Measurements from ENCODE around the gene ST6GALNAC5.
"Not testable (repeated sequence)": the region's sequence is repeated elsewhere in the genome, so short reads cannot be mapped to it uniquely, and the experiment has no call there.

The ST6GALNAC5 gene

DNA sequence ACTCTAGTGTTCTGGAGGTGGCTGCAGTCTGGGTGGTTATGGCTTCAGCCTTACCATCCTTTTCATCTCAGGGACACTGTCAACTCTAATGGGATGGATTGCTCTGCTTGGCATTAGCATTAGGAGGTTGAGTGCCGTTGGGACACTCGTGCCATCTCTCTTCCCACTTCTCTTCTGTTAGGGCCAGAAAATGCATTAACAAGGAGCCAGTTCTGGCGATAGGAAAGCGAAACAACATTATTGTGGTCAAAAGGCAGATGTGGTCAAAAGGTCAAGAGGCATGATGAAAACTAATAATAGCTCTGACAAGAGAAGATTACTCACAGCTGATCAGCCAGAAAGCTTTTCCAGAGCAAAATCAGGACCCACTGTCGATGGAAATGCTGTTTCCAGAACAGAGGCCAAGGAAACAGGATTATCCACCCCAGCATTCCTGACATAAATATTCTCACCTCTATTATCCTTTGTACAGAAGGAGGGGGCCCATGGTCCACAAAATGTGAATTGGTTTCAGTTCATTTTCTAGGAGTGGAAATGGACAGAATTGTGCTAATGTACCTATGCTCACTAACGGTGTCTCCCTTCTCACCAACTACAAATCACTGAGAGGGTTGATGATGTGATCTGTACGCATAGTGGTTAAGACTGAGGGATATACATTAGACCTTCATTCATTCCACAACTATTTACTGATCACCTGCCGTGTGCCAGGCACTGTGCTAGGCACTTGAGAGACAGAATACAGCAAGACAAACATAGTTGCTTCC lies 72.0 kb downstream of the ST6GALNAC5 start:
- DNase-seq = no peak

DNA sequence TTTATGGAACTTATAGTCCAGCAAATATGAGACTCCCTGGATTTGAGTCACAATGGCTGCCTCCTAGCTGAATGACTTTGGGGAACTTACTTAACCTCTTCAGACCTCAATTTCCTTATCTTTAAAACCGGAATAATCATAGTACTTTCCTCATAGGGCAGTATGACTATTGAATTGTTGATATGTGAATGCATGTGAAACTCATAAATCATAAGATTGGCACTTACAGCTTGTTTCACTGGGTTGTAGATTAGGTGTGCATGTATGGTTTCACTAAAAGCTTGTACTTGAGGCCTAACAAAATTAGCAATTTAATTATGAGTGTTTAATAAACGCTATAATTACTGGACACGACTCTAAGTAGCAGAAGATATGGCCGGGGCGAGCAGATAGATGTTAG lies 72.5 kb downstream of the ST6GALNAC5 start:
- DNase-seq = no peak

DNA sequence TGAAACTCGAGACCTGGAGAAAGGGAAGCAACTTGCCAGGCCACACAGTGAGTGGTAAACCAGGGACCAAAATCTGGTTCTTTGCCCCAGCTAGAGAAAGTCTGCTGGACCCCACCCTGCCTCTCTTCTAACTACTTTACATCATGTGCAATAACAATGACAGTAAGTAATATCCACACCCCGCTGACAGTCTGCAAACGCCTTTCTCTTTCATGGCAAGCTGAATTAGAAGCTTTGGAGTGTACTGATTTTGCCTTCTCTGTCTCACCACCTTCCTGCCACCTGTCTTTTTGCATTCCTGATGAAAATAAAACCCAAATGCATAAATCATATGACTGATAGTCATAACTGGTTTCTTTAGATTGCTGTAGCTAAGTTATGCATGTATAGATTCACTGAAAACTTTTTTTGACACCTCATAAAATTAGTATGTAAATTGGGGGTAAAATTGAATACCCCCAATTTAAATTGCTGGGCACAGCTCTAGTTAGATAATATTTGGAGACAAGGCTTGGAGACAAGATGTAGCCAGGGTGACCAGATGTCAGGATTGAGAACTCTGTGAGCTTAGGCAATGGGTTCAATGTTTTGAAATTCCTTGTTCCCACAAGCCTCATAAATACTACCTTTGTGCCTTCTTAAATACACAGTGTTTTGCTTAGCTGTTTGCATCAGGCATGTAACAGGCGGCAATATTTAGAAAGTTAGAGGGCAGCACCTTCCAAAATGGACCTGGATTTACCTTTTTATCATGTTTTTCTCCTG lies 73.5 kb downstream of the ST6GALNAC5 start:
- DNase-seq = no peak

DNA sequence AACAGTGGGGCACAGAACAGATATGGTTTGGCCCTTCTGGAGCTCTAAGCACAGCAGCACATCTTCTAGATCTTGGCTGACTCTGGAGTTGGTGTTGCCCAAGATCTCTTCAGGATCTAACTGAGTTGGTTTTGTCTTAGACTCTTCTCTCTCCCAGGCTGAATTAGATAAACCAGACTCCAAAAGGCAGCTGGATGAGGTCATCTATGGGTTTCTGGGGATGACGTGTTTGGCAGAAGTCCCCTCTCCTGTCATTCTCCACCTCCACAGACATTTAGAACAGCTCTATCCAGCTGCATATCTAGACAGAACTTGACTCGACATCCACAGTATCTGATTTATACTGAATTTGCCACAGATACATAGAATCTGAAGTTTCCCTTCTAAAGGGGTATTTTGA lies 75.3 kb downstream of the ST6GALNAC5 start:
- no peak for DNase-seq

DNA sequence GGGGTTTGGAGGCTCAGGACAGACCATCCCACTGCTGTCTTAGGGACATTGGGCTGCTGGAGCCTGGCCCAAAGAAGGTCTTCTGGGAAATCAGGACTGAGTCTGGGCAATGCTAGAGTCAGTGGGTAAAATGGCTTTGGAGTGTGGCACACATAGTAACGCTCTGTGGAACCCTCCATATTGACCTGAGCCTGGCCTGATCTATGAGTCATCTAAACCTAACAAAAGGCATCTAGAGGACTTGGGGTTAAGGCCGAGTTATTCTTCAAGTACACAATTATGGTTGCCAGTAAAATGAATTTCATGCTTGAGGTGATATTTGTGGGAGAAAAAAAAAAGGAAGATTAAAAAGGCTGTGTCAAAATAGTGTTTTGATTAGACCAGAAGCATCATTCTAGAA lies 77.7 kb downstream of the ST6GALNAC5 start:
- no peak for DNase-seq

DNA sequence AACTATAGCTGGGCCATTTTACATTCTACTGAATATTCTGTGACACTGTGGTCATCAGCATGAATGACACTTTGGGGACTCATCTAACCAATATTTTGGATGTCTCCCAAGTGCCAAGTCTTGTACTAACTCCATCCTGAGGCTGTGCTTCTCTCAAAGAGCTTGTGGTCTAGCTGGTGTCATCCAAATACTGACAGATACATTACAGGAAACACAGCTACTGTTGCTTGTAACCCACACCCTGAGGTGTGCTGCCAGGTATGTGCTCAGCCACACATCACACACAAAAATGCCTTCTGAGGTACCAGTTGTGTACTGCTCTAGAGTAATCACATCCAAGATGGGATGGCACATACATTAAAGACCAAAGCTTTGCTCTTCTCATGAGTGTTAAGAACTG lies 81.6 kb downstream of the ST6GALNAC5 start:
- no peak for DNase-seq

DNA sequence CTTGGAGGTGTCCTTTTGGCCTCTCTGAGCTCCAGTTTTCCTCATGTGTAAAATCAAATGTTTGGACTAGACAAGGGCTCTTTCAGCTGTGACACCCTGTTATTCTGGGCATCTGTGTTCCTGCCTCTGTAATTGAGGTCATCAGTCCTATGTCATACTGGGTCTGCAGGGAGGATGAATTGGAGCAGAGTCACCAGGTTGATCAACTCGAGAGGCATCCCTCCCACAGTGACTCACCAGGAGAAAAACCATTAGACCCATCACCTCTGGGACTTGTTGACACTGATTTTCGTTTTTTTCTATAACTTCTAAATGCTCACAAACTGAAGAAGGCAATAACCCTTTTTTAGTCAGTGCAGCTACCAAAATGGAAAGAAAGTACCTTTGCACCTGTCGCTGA lies 82.2 kb downstream of the ST6GALNAC5 start:
- no peak for DNase-seq

DNA sequence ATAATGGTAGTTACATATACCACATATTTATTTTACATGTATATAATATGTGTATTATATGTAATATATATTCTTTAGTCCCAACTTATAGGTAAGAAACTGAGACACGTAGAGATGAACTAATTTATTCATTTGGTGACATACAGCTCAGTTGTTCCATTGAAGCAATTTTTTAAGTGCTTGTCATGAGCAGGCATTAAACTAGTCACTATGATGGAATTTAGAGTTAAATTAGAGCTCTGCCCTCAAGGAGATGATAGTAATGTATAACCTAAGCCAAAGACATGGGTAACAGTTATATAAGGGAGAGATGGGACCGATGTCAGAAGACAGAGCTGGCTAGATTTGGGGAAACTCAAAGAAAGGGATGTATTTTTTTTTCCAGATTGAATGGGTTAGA lies 83.0 kb downstream of the ST6GALNAC5 start:
- DNase-seq = no peak

DNA sequence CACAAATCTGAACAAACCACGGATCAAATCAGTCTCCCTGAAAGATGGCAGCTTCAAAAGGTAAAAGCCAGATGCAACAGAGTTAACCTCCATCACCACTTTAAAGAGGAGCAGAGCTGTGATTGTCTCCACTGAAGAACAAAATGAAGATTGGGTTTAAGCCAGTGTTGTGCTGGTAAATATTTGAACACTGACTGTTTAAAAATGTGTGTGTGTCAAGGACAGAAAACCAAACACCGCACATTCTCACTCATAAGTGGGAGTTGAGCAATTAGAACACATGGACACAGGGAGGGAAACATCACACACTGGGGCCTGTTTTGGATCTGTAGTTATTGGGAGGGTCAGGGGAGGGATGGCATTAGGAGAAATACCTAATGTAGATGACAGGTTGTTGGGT lies 83.9 kb downstream of the ST6GALNAC5 start:
- DNase-seq = no peak

DNA sequence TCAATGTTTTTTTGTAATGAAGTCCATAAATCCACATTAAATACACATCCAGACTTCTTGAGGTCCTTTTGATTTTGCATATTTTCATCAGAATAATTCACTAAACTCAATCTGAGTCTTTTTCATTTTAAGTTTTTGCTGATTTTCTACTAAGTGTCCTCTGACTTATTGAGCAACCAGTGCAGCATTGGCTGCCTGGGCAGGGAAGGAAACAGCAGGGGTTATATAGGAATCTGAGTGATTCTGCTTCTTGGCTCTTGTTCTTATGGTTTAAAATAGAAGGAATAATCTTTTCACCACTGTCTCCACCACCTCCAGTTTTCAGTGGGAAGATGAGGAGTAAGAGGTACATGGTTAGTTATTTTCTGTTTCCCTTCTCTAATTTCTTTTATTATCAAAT lies 88.4 kb downstream of the ST6GALNAC5 start:
- no peak for DNase-seq

DNA sequence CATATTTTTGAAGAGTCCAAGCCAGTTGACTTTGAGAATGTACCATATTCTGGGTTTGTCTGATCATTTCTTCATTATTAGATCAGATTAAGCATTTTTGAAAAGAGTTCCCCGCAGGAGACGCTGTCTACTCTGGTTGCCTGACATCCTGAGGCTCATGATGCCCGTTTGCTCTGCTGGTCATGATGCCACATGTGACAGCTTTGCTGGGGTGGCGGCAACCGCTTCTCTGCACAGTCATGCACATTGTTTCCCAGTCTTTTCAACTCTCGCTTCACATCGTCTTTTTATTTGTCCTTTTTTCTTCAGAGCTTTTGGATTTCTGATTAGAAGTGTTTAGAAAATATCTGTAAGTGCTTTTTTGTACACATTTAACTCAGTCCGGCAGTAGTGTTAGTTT lies 90.7 kb downstream of the ST6GALNAC5 start:
- DNase-seq = no peak

DNA sequence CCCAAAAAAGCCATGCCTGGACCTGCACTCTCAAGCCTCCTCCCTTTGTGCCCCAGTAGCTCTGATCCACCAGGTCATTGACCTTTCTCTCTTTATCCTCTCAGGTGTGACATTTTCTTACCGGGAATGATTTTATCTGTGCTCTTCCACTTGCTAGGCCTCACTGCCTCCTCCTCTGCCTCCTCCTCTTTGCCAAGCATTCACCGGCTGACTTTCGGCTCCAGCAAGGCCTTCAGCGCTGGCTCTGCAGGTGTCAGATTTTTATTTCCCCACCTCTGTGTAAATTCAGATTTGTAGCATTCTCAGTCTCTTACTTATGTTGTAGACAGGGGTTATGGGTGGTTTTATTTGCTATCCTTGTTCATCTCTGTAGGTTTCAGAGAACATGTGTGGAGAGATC lies 91.5 kb downstream of the ST6GALNAC5 start:
- no peak for DNase-seq

DNA sequence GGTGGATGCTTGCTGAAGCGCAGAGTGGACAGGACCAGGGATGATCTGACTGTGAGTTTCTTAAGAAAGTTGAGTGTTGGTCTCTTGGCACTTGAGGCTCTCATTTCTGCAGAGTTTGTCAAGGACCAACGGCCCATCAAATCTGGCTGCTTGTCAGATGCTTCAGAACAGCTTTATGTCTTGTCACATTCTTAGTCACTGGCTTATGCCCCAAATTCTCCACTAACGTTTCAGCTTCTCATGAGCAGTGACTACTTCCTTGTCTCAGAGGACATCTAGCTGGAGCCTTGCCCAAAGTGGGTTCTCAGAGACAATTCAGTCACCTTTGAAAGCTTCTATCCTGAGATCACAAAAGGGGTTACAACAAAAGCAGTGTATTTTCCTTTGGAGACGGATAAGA lies 92.3 kb downstream of the ST6GALNAC5 start:
- DNase-seq = no peak

DNA sequence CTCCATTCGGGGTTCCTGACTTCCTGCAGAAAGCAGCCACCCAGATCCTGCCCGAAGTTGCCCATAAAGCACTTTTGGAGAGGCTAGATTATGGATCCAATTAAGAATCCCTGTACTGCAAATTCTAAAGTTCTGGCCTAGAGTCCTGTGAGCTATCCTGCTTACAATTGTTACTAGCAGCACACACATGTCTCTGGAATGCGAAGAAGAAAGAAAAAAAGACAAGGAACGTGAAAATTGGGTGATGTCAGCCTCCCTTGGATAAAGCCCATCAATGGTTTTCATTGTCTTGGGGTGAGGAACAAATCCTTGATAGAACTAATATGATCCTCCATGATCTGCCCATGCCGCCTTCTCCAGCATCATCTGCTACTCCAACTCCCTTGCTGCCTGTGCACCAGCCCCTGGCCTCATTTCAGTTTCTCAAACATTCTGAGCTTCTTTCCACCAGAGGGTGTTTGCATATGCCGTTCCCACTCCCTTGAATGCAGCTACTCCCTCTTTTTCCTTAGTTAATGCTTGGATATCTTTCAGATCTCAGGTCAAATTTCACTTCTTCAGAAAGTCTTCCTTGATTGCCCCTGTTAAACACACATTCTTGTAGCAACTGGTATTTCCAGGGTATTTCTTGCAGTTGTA lies 94.0 kb downstream of the ST6GALNAC5 start:
- no peak for DNase-seq

DNA sequence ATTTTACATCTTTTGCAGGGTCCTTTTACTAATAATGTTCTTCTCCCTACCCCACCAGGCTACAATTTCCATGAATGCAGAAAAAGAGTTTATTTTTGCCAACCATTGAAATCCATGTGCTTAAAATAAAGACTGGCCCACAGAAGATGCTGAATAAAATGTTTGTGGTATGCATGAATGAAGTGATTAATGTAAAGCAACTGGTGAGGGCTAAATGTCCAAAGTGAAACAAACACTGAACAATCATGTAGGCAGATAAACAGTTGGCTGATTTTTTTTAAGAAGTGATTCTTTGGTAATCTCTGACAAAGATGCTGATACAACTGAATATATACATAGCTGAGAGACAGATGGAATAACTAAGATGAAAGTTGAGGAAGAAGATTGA lies 94.5 kb downstream of the ST6GALNAC5 start:
- DNase-seq = no peak

DNA sequence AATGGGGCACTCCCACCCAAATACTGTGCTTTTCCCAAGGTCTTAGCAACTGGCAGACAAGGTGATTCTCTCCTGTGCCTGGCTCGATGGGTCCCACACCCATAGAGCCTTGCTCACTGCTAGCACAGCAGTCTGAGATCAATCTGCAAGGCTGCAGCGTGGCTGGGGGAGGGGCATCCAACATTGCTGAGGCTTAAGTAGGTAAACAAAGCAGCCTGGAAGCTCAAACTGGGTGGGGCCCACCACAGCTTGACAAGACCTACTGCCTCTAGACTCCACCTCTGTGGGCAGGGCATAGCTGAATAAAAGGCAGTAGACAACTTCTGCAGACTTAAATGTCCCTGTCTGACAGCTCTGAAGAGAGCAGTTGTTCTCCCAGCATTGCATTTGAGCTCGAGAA lies 114.0 kb downstream of the ST6GALNAC5 start:
- DNase-seq = not testable (repeated sequence)

DNA sequence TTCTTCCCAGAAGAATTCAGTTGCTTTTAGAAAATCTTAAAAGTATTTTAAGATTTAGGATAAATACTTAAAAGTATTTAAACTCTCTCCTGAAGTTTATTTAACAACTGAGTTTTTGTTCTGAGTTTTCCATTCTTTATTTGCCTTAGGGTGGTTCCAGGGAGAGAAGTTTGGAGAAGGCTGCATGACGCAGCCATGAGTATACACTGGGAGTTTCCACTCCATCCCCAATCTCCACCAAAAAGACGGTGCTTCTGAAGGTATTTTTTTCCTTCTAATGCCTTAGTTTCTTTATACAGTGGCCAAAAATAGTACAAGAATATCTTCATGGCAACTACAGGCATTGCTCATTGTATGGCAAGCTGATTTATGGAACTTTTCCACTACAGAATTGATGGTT lies 122.7 kb downstream of the ST6GALNAC5 start:
- DNase-seq = no peak

DNA sequence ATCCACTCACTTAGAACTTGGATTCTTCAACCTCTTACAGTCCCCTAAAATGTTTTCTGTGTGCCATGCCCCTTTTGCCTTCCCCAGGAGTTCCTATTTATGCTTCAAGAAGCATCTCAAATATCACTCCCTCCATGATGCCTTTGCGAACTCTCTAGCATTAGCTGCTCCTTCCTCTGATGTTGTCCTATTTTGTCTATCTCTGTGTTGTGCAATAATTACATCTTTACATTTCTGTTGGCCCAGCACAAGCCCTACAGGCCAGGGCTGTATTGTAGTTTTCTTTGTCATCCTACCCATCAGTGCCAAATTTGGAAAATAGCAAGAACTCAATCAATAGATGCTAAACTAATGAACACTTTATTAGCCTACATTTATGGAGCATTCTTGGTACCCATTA lies 125.8 kb downstream of the ST6GALNAC5 start:
- DNase-seq = no peak

DNA sequence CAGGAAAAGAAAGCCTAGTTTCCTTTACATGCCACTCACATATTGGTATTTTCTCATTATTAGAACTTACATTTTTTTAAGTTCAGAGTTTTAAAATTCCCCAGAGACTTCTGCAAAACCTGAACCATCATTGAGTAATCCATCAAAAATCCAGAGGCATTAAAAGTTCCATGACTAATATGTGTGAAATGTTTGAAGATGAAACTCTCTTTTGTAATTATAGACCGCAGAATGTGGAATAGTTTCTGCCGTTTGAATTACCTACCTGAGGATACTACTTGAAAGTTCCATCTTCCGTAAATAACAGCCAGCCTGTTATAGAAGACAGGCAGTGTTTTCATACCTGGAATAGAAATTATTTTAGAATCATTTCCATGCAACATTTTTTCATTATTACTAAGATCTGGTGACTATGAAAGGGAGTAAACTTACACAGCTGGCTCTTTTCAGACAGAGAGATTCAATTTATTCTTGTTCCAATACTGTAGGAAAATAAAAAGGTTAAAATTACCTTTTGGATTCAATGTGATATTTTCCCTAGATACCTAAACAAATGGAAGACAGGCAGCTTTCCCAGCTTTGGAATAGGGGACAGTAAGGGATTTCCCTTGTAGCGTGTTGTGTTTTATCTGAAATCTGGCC lies 131.4 kb downstream of the ST6GALNAC5 start:
- no peak for DNase-seq

DNA sequence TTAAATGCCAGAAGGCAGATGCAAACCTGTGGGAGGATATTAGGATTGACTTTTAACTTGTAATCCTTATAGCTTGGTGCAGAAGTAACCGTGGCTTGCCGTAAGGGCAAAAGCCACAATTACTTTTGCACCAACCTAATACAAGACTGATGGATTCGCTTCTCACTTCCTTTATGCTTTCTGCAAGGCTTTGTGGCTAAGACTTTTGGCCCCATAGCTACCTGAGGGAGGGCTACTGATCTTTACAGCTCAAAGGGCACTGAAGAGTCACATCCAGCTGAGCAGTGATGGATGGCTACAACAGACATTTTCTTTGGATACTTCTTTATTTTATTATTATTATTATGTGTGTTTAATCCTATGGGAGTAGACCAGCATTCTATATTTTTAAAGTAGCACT lies 140.4 kb downstream of the ST6GALNAC5 start:
- DNase-seq = no peak

DNA sequence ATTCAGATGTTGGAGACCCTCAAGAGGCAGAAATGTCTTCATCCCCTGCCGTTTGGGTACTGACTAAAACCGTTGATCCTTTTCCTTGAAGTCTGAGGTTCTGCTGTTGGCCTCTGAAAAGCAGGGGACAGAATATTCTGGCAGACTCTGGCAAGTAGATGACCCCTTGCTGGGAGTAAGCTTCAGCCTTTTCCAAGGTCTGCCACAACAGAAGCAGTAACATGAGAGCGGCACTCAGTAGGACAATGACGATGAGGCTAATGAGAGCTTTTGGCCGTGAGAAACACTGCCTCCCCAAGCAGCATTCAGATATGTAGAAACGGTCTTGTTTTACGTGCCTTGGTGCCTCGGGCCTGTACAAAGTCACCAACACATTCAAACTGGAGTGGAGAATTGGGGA lies 143.7 kb downstream of the ST6GALNAC5 start:
- DNase-seq = no peak

DNA sequence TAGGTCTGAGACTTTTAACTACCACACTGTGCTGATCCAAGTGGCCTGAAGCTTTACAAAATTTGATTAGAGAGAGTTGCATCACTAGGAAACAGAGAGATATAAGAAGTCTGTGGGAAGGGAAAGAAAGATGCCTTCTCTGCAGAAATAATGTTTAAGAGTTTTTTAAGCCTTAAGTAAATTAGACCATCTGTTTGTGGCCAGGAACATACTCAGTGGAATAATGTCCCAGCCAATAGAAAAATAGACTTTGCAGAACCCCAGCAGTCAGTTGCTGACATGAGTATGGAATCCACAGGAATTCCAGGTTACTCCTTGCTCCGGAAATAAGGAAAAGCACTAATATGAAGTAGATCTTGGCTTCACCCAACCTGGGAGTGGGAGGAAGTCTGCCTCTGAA lies 144.8 kb downstream of the ST6GALNAC5 start:
- DNase-seq = no peak

DNA sequence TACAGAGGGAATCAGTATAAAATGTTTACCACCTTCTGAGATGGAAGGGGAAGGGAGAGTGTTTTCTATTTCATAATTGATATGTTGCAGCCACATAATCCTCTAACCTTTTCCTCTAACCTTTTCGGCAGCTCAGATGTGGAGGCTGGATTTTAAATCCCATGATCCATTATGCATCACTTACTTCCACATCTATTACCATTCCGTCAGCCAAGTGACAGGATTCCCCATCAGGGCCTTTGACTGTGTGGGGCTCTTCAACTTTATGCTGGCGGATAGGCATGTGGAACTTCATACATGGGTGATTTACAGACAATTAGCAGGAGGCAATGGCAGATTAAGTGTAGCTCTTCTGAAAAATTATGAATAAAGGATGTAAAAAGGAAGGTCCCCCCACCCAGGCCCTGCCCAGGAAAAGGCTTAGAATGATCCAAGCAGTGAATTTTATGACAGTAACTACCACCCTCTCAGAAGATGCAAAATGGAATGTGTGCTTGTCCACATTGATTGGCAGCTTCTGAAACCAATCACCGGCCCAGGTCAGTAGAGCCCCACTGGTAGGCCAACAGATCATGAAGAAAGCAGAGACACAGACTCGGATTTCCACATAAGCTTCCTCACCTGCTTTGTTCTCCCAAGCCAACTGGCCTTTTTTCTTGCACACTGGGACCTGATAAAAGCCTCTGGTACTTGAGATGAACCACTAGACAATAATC lies 147.0 kb downstream of the ST6GALNAC5 start:
- DNase-seq = no peak

Data from activated CD4-positive, alpha-beta T cell treated with anti-CD3 and anti-CD28 coated beads, Interleukin-10, Interleukin-2, amounts not matched to agents 100 ng/mL and 50 ng/mL, durations not matched to agents 16 hours and 8 hours (primary cell).